GM18873 (cell line): ENCODE measurements around the gene SMTNL2.
"Not testable (repeated sequence)": the region's sequence is repeated elsewhere in the genome, so short reads cannot be mapped to it uniquely, and the experiment has no call there.

Experiments used
- ATAC-seq: cut with Tn5 transposase; IDR thresholded peaks from one replicate; pipeline ENCODE4 v1.9.1; 2021; ENCODE audit warnings: mild to moderate bottlenecking, moderate library complexity, moderate number of reproducible peaks; ENCODE audit not compliant: unreplicated experiment, low FRiP score

The SMTNL2 gene

DNA sequence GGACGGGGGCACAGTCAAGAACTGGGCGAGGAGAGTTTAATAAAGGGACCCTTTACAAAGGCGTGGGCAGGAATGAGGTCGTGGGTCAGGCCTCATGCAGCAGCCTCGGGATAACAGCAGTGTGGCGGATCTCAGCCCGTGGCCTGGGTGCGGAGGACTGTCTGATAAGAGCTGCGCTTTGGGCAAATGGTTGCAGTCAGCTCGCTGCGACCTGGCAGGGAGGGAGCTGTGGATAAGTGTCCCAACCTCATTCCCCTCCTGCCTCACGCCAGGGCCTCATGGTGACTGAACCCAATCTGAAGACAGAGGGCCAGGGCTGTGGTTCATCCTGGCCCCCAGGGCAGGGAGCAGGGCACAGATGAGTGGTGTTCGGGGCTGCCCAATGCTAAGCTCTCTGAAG is 13.6 kb downstream of the SMTNL2 start:
- no peak for ATAC-seq

- no peak for ATAC-seq
Observed at GRCh38 chr17:4598776-4599504, 14.6 kb downstream of the SMTNL2 start.

- no peak for ATAC-seq
Observed at GRCh38 chr17:4599505-4600281, 15.4 kb downstream of the SMTNL2 start.

DNA sequence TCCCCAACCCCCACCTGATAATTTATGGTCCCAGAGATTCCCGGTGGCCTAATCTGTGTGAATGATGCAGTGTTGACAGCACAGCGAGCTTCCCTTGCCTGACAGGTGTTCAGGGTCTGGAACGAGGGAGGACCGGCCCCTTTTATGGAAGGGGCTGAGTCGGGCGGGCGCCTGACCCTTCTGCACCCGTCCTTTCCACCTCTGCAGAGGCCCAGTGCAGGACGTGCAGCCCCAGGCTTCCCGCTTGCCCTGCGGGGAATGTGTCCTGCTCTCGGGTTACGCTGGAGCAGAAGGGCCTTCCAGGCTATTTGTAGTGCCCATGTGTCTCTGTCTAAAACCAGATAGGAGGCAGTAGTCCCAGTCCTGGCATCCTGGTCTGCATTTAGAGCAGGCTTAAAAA is 16.2 kb downstream of the SMTNL2 start:
- no peak for ATAC-seq

DNA sequence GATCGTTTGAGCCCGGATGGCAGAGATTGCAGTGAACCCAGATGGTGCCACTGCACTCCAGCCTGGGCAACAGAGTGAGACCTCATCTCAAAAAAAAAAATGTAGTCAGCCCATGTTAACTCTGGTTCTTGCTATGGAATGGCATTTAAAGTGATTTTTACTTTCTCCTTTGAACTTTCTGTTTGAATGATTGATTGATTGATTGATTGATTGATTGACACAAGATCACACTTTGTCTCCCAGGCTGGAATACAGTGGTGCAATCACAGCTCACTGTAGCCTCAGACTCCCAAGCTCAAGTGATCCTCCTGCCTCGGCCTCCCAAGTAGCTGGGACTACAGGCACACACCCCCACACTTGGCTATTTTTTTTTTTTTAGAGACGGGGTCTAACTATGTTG is 17.0 kb downstream of the SMTNL2 start:
- no peak for ATAC-seq

DNA sequence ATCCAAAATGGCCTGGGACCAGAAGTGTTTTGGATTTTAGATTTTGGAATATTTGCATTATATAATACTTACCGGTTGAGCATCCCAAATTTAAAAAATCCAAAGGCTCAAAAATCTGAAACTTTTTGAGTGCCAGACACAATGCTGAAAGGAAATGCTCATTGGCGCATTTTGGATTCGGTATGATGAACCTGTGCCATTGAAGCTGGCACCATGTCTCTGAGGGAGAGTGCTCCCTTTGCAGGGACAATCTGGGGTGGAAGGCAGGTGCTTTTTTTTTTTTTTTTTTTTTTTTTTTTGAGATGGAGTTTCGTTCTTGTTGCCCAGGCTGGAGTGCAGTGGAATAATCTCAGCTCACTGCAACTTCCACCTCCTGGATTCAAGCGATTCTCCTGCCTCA is 17.7 kb downstream of the SMTNL2 start:
- ATAC-seq, result no peak

DNA sequence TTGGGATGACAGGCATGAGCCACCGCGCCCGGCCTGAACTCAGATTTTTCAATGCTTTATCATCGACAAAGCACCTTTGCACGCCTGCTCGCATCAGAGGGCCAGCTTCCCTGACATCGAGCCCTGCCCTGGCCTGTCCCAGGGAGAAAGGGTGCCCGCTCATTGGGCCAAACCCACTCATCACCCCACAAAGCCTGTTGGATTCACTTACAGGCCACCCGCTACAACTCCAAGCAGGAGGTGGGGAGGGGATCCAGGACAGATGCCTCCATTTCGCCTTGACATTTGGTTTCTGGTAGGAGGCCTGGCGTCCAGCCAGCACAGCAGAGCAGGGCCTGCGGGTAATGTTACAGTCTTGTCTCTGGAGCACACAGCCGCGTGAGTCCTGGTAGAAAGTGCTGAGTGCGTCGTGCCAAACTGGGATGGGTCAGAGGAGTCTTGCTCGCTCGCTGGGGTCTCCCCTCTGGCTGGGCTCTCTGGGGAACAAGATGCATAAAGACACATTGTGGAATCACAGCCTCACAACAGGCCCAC is 19.8 kb downstream of the SMTNL2 start:
- ATAC-seq, result no peak

- ATAC-seq, result not testable (repeated sequence)
Observed at GRCh38 chr17:4604736-4605135, 20.4 kb downstream of the SMTNL2 start.

- ATAC-seq, result no peak
Observed at GRCh38 chr17:4605826-4606225, 21.5 kb downstream of the SMTNL2 start.

DNA sequence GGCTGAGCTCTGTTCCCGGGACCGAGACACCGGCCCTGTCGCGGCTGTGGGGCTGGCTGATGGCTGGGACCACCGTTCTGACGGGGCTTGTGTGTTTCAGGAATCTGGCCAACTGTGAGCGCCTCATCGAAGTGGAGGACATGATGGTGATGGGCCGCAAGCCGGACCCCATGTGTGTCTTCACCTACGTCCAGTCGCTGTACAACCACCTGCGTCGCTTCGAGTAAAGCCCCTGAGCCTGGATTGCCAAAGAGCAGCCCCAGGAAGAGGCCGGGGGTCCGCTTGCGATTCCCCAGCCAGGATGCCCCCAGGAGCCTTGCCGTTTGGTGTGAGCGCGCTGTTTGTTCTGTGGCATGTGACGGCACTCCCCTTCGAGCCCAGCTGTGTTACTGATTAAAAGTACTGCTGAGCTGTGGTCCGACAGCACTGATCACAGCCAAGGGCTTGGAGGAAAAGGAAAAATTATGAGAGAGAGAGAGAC is 23.0 kb downstream of the SMTNL2 start:
- no peak for ATAC-seq

- no peak for ATAC-seq
Observed at GRCh38 chr17:4607773-4608187, 23.5 kb downstream of the SMTNL2 start.

- ATAC-seq, result no peak
Observed at GRCh38 chr17:4609761-4610160, 25.4 kb downstream of the SMTNL2 start.

- no peak for ATAC-seq
Observed at GRCh38 chr17:4610162-4610561, 25.8 kb downstream of the SMTNL2 start.

- ATAC-seq, result no peak
Observed at GRCh38 chr17:4610656-4611055, 26.3 kb downstream of the SMTNL2 start.

DNA sequence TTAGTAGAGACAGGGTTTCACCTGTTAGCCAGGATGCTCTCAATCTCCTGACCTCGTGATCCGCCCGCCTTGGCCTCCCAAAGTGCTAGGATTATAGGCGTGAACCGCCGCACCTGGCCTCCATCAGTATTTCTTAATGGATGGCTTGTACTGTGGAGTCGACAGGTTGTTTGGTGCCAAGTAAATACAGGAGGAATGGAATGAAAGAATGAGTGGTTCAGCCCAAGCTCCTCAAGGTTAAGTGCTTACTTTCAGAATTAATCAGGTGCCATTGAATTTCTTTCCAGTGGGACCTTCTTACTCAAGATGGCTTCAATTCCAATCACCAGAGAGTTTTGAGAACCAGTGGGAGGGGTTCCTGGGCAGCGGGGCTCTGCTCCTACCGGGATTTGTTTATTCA is 32.1 kb downstream of the SMTNL2 start:
- no peak for ATAC-seq

DNA sequence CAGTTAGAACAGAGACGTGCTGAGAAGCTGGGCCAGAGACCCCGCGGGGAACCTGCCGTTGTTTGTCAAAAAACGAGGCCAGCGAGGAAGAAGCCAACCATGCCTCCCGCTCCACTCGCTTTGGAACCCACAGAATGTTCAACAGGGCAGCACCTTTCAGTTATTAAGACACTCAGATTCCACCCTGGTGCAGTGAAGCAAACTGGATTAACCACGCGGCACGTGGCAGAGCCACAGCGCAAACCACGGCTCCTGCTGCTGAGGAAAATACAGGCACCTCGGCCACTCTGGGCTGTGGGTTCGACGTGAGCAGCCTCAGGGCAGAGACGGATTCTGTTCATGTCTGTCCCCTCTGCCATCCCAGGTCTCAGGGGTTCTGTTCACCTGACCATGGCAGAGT is 32.8 kb downstream of the SMTNL2 start:
- ATAC-seq, result no peak

DNA sequence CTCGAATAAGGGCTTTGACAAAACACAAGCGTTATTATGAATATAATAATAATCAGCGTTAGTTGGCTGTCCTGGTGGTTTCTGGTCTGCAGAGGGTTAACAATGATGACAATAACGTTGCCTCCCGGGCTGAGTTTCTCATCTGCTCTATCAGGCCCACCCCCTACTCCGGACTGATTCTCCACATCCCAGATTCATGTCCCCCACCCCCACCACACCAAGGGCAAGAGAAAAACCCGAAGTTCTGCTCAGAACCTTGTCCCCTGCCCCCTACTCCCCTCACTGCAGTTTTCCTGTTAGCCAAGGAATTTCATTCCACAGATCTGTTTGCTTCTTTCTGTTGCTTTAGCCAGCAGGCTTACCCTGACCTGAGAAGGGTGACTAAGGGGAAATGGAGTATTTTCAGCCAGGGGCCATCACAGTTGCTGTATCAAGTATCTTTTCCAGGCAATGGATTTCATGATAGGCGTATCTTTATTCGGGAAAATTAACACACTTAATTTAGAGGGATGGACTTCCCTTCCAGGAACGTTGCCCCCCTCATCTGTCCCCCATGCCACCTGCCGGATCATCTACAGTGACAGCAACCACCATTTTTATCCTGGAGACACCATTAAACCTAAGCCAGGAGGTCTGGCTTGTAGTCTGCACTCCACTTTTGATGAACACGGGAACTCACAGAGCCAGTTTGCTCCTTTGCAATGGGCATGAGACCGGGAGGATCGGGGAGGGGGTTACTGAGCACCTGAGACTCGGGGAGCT is 33.4 kb downstream of the SMTNL2 start:
- ATAC-seq, result no peak

GRCh38 chr17:4620531-4621101 is 36.3 kb downstream of the SMTNL2 start:
- ATAC-seq, result no peak

DNA sequence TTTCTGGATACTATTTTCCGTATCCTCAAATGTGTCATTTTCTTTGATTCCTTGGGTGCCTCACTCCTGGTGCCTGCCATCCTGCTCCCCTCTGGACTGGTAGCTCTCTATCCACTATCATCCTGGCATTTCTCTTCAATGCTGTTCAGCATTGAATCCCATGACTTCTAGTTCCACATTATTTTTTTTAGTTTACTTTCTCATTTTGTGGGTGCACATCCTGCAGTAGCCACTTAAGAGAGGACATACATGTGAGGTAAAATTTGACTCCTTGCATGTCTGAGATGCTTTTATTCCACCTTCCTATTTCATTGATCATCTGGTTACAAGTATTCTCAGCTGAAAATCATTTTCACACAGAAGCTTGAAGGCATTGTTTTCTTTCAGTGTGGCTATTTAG is 38.0 kb downstream of the SMTNL2 start:
- ATAC-seq, result no peak

GRCh38 chr17:4623249-4623648 is 38.9 kb downstream of the SMTNL2 start:
- ATAC-seq, result no peak
